ENCODE data around the gene RNF115. TPM values are rescaled to one million over a fixed set of nuclear protein-coding genes. Genes with fewer than 3 reads are reported as not detected.

The RNF115 gene
- polyA plus RNA-seq, 1 of the 3 experiments (the other 2 are of a cell fraction), result 4.8 TPM

- TF ChIP-seq TAF1 (IDR thresholded peaks at IDR 0.05; ENCODE audit: borderline replicate concordance, low read depth, low read length) (no peak), RFX5 (IDR thresholded peaks at IDR 0.05; ENCODE audit: low read length) (no peak)
These were observed 122.5 kb downstream of the RNF115 start (continued) for GRCh38 chr1:145701306-145701862.

GRCh38 chr1:145696630-145696960, 127.3 kb downstream of the RNF115 start:
- no peak overlapping the region for H3K9ac ChIP-seq
- no peak overlapping the region for H3K27ac ChIP-seq (ENCODE audit: low read depth in 2 of 2, low read length in 1 of 2)
- H3K9me3 ChIP-seq, result no peaks in the 10 kb centered on the region
- H2AFZ ChIP-seq (ENCODE audit: low read depth), result no peak overlapping the region
- no peak overlapping the region for H3K4me3 ChIP-seq (ENCODE audit: low read depth in 2 of 2, low read length in 1 of 2)
- TF ChIP-seq, protein P1, sequence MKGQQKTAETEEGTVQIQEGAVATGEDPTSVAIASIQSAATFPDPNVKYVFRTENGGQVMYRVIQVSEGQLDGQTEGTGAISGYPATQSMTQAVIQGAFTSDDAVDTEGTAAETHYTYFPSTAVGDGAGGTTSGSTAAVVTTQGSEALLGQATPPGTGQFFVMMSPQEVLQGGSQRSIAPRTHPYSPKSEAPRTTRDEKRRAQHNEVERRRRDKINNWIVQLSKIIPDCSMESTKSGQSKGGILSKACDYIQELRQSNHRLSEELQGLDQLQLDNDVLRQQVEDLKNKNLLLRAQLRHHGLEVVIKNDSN (IDR thresholded peaks at IDR 0.05; ENCODE audit: borderline replicate concordance, low read depth), result no peak
- TF ChIP-seq TEAD4 (IDR thresholded peaks at IDR 0.05; ENCODE audit: borderline replicate concordance, insufficient read depth) (no peak), TAF1 (IDR thresholded peaks at IDR 0.05; ENCODE audit: borderline replicate concordance, low read depth, low read length) (no peak), PBX3 (IDR thresholded peaks at IDR 0.05) (no peak), GABPA (IDR thresholded peaks at IDR 0.05; ENCODE audit: low read depth) (no peak), RCOR1 (IDR thresholded peaks at IDR 0.05; ENCODE audit: low read length) (no peak), RXRA (IDR thresholded peaks at IDR 0.05; ENCODE audit: borderline replicate concordance, low read depth) (no peak), NRF1 (IDR thresholded peaks at IDR 0.05; ENCODE audit: low read depth, low read length) (no peak), NFIC (IDR thresholded peaks at IDR 0.05; ENCODE audit: borderline replicate concordance) (no peak)
- ChIA-PET POLR2A (no interaction called here), CTCF (no interaction called here)
- H3K4me2 ChIP-seq, result no peak overlapping the region
- H3F3A ChIP-seq (replicated peaks; ENCODE audit: insufficient read depth), result no peaks in the 10 kb centered on the region
- no peaks in the 10 kb centered on the region for H3K9me2 ChIP-seq
- H3K27me3 ChIP-seq (ENCODE audit: insufficient read depth), result no peaks in the 10 kb centered on the region
- 85% methylated on average over 3 of the region's 3 CpGs for WGBS (ENCODE audit: low lambda C conversion rate)
- no peaks in the 10 kb centered on the region for H3K36me3 ChIP-seq (replicated peaks in 1 of 2; ENCODE audit: control insufficient read depth in 1 of 2, insufficient read depth in 2 of 2, low read length in 1 of 2)
- no peaks in the 10 kb centered on the region for H3K79me2 ChIP-seq (ENCODE audit: insufficient read depth)
- H3K4me1 ChIP-seq (ENCODE audit: control insufficient read depth in 1 of 2, insufficient read depth in 2 of 2, low read depth in 1 of 2, low read length in 1 of 2), result no peaks in the 10 kb centered on the region
- DNase-seq, result no peak
- no peaks in the 10 kb centered on the region for H4K20me1 ChIP-seq (ENCODE audit: insufficient read depth)

- Histone ChIP-seq H3K4me2 (no peak overlapping the region), H3K79me2 (ENCODE audit: insufficient read depth) (no peaks in the 10 kb centered on the region), H4K20me1 (ENCODE audit: insufficient read depth) (no peaks in the 10 kb centered on the region), H3F3A (replicated peaks; ENCODE audit: insufficient read depth) (no peaks in the 10 kb centered on the region), H3K4me1 (ENCODE audit: control insufficient read depth in 1 of 2, insufficient read depth in 2 of 2, low read depth in 1 of 2, low read length in 1 of 2) (peaks cover 0 to under 1% of the 10 kb centered on the region in 2 experiments; a peak in 1 of 4 replicates), H3K27me3 (ENCODE audit: insufficient read depth) (no peaks in the 10 kb centered on the region), H3K9me2 (no peaks in the 10 kb centered on the region), H3K27ac (ENCODE audit: low read depth in 2 of 2, low read length in 1 of 2) (no peak overlapping the region), H2AFZ (ENCODE audit: low read depth) (no peak overlapping the region), H3K9me3 (no peaks in the 10 kb centered on the region), H3K36me3 (replicated peaks in 1 of 2; ENCODE audit: control insufficient read depth in 1 of 2, insufficient read depth in 2 of 2, low read length in 1 of 2) (no peaks in the 10 kb centered on the region), H3K9ac (no peak overlapping the region), H3K4me3 (ENCODE audit: low read depth in 2 of 2, low read length in 1 of 2) (no peak overlapping the region)
- CTCF ChIA-PET, result no interaction called here
- no peak for DNase-seq
- WGBS (ENCODE audit: low lambda C conversion rate), result 58% methylated on average over 5 of the region's 5 CpGs
- POLR2A ChIA-PET, result no interaction called here
- no peak for TF ChIP-seq RXRA (IDR thresholded peaks at IDR 0.05; ENCODE audit: borderline replicate concordance, low read depth)
- no peak for TF ChIP-seq FOXM1 (IDR thresholded peaks at IDR 0.05; ENCODE audit: low read depth)
These were observed 127.9 kb downstream of the RNF115 start for GRCh38 chr1:145695821-145696629.
